GM19328 (cell line): ENCODE results near the gene SSTR1.

Experiments
- ATAC-seq: cut with Tn5 transposase; IDR thresholded peaks from one replicate; pipeline ENCODE4 v1.9.1; 2021; ENCODE audit warnings: mild to moderate bottlenecking, moderate library complexity; ENCODE audit not compliant: unreplicated experiment

The SSTR1 gene

GRCh38 chr14:38233218-38233617, 25.5 kb downstream of the SSTR1 start:
- ATAC-seq = no peak

GRCh38 chr14:38238332-38238731, 30.6 kb downstream of the SSTR1 start:
- no peak for ATAC-seq

- ATAC-seq = no peak
Observed at GRCh38 chr14:38238878-38239277, 31.2 kb downstream of the SSTR1 start.

- no peak for ATAC-seq
Observed at GRCh38 chr14:38243696-38244240, 36.1 kb downstream of the SSTR1 start.

GRCh38 chr14:38248321-38249028, 40.8 kb downstream of the SSTR1 start:
- ATAC-seq = no peak

GRCh38 chr14:38250331-38250730, 42.6 kb downstream of the SSTR1 start:
- ATAC-seq = no peak

- no peak for ATAC-seq
Observed at GRCh38 chr14:38252066-38252710, 44.5 kb downstream of the SSTR1 start.

GRCh38 chr14:38253676-38254075, 46.0 kb downstream of the SSTR1 start:
- no peak for ATAC-seq

GRCh38 chr14:38254571-38255407, 47.1 kb downstream of the SSTR1 start:
- no peak for ATAC-seq

- ATAC-seq = no peak
Observed at GRCh38 chr14:38255408-38255672, 47.6 kb downstream of the SSTR1 start.

GRCh38 chr14:38255673-38256532, 48.2 kb downstream of the SSTR1 start, which contains the start of gene CLEC14A:
Gene CLEC14A (minus strand): TSS chr14:38256093. CDS start chr14:38256022, 71 bp downstream.
- no peak for ATAC-seq

GRCh38 chr14:38256533-38256840, 48.8 kb downstream of the SSTR1 start:
- no peak for ATAC-seq

GRCh38 chr14:38257507-38257906, 49.8 kb downstream of the SSTR1 start:
- ATAC-seq = no peak

- ATAC-seq = no peak
Observed at GRCh38 chr14:38261620-38262019, 53.9 kb downstream of the SSTR1 start.
